ENCODE data around the gene C7orf57. TPM values are rescaled to one million over a fixed set of nuclear protein-coding genes. Genes with fewer than 3 reads are reported as not detected.
"Not testable (repeated sequence)": the region's sequence is repeated elsewhere in the genome, so short reads cannot be mapped to it uniquely, and the experiment has no call there.

Gene C7orf57
- total RNA-seq, result not detected

GRCh38 chr7:48035301-48035966 lies at the start of gene C7orf57:
C7orf57 (plus strand) TSS chr7:48035543; CDS start chr7:48036309, 766 bp downstream.
- Histone ChIP-seq H3K27me3 (peaks cover 24% of the 10 kb centered on the region), H3K36me3 (no peaks in the 10 kb centered on the region), H3K4me1 (peaks cover 16% of the 10 kb centered on the region), H3K4me3 (peak within 1 kb of the TSS; percentile 50), H3K27ac (no peak within 1 kb of the TSS), H3K9me3 (no peaks in the 10 kb centered on the region)
- TF ChIP-seq POLR2AphosphoS5 (IDR thresholded peaks at IDR 0.05) (no peak), EP300 (IDR thresholded peaks at IDR 0.05) (no peak), POLR2A (IDR thresholded peaks at IDR 0.05) (no peak)
- TF ChIP-seq, protein P1, sequence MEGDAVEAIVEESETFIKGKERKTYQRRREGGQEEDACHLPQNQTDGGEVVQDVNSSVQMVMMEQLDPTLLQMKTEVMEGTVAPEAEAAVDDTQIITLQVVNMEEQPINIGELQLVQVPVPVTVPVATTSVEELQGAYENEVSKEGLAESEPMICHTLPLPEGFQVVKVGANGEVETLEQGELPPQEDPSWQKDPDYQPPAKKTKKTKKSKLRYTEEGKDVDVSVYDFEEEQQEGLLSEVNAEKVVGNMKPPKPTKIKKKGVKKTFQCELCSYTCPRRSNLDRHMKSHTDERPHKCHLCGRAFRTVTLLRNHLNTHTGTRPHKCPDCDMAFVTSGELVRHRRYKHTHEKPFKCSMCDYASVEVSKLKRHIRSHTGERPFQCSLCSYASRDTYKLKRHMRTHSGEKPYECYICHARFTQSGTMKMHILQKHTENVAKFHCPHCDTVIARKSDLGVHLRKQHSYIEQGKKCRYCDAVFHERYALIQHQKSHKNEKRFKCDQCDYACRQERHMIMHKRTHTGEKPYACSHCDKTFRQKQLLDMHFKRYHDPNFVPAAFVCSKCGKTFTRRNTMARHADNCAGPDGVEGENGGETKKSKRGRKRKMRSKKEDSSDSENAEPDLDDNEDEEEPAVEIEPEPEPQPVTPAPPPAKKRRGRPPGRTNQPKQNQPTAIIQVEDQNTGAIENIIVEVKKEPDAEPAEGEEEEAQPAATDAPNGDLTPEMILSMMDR (IDR thresholded peaks at IDR 0.05), result no peak
- WGBS, result 1% methylated on average over 13 of the region's 62 CpGs
- DNase-seq (ENCODE audit: low spot score in 2 of 2), result peak; percentile 90 to 96

GRCh38 chr7:47988496-47989386 lies 46.6 kb upstream of the C7orf57 start:
- no peak for DNase-seq (ENCODE audit: low spot score in 2 of 2)
- H3K4me1 ChIP-seq, result peaks cover 9% of the 10 kb centered on the region
- no peaks in the 10 kb centered on the region for H3K9me3 ChIP-seq
- no peaks in the 10 kb centered on the region for H3K36me3 ChIP-seq
- H3K27ac ChIP-seq, result no peak overlapping the region
- TF ChIP-seq POLR2AphosphoS5 (IDR thresholded peaks at IDR 0.05) (no peak), POLR2A (IDR thresholded peaks at IDR 0.05) (no peak), EP300 (IDR thresholded peaks at IDR 0.05) (no peak)
- TF ChIP-seq, protein P1 (IDR thresholded peaks at IDR 0.05), result peak in 1 of 2 donors; percentile 12
- no peak overlapping the region for H3K4me3 ChIP-seq
- no peaks in the 10 kb centered on the region for H3K27me3 ChIP-seq
- WGBS, result 78% methylated on average over 8 of the region's 8 CpGs

GRCh38 chr7:47989607-47990400 lies 45.5 kb upstream of the C7orf57 start:
- H3K27me3 ChIP-seq; H3K9me3 ChIP-seq; H3K36me3 ChIP-seq; DNase-seq (ENCODE audit: low spot score in 2 of 2); H3K4me1 ChIP-seq; H3K4me3 ChIP-seq; H3K27ac ChIP-seq: not testable (repeated sequence)
- 75% methylated on average over 10 of the region's 10 CpGs for WGBS

DNA sequence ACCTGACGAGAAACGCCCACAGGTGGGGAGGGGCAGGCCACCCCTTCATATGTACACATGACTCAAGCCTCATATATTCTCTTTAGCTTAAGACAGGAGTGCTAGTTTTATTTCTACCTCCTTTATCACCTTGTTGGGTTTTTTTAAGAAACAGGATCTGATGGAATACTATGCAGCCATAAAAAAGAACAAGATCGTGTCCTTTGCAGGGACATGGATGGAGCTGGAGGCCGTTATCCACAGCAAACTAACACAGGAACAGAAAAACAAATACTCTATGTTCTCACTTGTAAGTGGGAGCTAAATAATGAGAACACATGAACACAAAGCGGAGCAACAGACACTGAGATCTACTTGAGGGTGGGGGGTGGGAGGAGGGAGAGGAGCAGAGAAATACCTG lies 44.8 kb upstream of the C7orf57 start:
- no peak overlapping the region for H3K27ac ChIP-seq
- no peak for TF ChIP-seq EP300 (IDR thresholded peaks at IDR 0.05)
- no peak for TF ChIP-seq POLR2AphosphoS5 (IDR thresholded peaks at IDR 0.05)
- TF ChIP-seq, protein P1 (IDR thresholded peaks at IDR 0.05), result no peak
- no peak for TF ChIP-seq POLR2A (IDR thresholded peaks at IDR 0.05)
- WGBS, result 96% methylated on average over 5 of the region's 5 CpGs
- H3K9me3 ChIP-seq, result no peaks in the 10 kb centered on the region
- DNase-seq (ENCODE audit: low spot score in 2 of 2), result no peak
- H3K4me3 ChIP-seq, result no peak overlapping the region
- H3K4me1 ChIP-seq, result peaks cover 9% of the 10 kb centered on the region
- H3K27me3 ChIP-seq, result no peaks in the 10 kb centered on the region
- H3K36me3 ChIP-seq, result no peaks in the 10 kb centered on the region

GRCh38 chr7:47991270-47991669 lies 44.1 kb upstream of the C7orf57 start:
- no peak for TF ChIP-seq POLR2AphosphoS5 (IDR thresholded peaks at IDR 0.05)
- TF ChIP-seq POLR2A (IDR thresholded peaks at IDR 0.05), result no peak
- no peak for TF ChIP-seq EP300 (IDR thresholded peaks at IDR 0.05)
- TF ChIP-seq, protein P1 (IDR thresholded peaks at IDR 0.05), result no peak
- peak overlapping the region; percentile 50 for H3K27ac ChIP-seq
- H3K4me3 ChIP-seq, result peak overlapping the region; percentile 51
- DNase-seq (ENCODE audit: low spot score in 2 of 2), result no peak
- 95% methylated on average over 1 of the region's 1 CpG for WGBS
- H3K9me3 ChIP-seq, result no peaks in the 10 kb centered on the region
- H3K36me3 ChIP-seq, result no peaks in the 10 kb centered on the region
- H3K27me3 ChIP-seq, result no peaks in the 10 kb centered on the region
- H3K4me1 ChIP-seq, result peaks cover 9% of the 10 kb centered on the region

Data from suprapubic skin (tissue), 4 donors.